Mucosa of gallbladder (tissue), 1 donor: ENCODE measurements around the gene RPN1. TPM values are rescaled to one million over a fixed set of nuclear protein-coding genes. Genes with fewer than 3 reads are reported as not detected.
"Not testable (repeated sequence)": the region's sequence is repeated elsewhere in the genome, so short reads cannot be mapped to it uniquely, and the experiment has no call there.

ENCODE experiments used
- DNase-seq: peaks from one replicate; pipeline ENCODE4 v3.0.0-alpha.2; 2020; ENCODE audit warnings: low spot score
- total RNA-seq: library from RNA; stranded (reverse); gene quantifications from one replicate; pipeline ENCODE4 v1.2.1, GENCODE V29; 2021
- donor health status: DM: no; HTN: no; CAD: no.

RPN1 gene
- 226 TPM for total RNA-seq

DNA sequence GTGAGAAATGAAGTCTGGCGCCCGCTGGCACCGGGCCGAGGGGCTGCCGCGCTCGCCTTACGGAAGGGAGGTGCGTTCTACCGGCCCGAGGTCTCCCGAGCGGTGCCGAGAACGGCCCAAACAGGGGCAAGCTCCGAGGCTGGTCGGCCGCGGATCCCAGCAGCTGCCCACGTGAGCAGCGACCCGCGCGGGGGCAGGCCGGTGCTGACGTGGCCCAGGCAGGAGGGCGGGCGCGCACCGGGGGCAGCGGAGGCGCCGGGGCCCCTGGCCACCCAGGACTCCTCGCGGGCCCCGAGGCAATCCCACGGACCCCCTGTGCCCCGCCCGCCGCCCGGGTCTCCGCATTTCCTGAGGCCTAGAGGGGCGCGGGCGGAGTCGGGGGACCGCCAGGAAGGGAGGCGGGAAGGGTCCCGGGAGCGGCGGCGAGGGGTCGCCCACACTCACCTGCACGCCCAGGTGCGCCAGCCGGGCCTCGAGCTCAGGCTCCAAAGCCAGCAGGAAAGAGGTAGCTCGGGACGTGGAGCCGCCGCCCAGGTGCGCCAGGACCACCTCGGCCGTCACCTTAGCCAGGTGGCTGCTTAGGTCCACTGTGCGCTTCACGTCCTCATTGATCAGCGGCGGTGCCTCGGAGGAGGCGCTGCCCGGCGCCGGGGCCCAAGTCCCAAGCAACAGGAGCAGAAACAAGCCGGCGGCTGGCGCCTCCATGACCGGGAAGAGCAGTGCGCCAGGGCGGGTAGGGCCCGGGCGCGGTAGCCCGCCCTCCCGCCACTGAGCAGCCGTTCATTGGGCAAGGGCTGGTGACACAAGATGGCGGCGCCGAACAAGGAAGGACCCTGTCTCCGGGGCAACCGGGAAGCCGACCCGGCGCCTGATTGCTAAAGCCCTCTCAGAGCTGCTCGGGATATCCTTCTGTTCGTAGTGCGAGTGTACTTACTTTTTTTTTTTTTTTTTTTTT is at the start of gene RPN1:
Gene RPN1 (minus strand): TSS at position 723 of the 955 bp plus-strand sequence. CDS start 18 bp downstream, at position 705.
- DNase-seq: peak; percentile 96

DNA sequence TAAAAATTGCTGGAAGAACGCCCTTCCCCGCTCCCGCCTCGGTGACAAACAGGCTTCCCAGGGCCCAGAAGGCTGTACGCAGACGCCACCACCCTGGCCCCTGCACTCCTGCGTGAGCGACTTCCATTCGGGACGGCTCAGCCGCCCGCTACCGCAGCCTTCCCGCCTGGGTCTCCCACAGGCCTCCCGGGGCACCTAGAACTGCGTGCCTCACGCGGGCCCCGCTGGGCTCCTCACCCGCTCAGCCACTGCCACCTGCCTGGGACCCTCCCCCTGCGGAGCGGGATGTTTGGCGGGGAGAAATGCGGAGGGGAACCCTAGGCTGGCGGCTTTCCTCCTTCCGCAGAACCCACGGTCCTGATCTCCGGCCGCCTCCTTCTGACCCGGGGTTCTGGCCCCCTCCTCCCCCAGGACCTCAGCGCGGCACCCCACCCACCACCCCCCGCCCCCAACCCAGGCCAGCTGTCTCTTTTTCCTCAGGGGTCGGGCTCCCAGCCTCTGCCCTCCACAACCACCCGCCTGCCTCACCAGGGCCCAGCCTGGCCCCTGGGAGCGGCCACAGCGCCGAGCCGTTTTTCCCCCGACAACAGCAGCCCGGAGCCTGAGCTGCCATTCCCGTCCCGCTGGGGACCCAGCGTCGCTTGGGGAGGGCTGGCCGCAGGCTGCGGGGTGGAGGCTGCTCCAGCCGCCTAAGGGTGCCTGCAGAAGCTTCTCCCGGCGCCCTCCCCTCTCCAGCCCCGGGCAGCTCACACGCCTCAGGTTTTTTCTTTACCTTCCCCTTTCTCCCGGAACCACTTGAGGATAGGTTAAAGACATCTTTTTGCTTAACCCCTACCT is 47.8 kb upstream of the RPN1 start:
- DNase-seq: no peak

DNA sequence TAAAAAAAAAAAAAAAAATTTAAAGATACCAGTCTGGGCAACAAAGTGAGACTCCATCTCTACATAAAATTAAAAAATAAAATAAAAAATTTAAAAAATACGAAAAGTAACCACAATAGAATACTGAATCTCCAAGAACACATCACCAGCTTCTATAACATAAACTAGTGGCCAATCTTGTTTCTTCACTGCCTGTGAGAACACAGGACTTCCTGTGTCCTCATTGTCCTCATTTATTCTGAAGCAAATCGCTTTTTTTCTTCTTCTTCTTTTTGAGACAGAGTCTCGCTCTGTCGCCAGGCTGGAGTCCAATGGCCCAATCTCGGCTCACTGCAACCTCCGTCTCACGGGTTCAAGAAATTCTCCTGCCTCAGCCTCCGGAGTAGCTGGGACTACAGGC is 46.7 kb upstream of the RPN1 start:
- DNase-seq: no peak

DNA sequence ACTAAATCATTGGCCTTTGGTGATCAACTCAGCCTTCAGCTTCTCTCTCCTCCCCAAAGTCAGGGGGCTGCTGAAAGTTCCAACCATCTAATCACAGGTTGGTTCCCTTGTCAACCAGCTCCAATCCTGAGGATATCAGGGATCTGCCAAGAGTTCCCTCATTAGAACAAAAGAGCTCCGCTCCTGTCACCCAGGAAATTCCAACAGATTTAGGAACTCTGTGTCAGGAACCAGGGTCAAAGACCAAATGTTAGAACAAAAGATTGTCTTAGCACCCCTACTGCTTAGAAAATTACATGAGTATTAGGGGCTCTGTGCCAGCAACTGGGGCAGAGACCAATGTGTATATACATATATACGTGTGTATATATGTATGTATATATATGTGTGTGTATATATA is 43.1 kb upstream of the RPN1 start:
- no peak for DNase-seq

DNA sequence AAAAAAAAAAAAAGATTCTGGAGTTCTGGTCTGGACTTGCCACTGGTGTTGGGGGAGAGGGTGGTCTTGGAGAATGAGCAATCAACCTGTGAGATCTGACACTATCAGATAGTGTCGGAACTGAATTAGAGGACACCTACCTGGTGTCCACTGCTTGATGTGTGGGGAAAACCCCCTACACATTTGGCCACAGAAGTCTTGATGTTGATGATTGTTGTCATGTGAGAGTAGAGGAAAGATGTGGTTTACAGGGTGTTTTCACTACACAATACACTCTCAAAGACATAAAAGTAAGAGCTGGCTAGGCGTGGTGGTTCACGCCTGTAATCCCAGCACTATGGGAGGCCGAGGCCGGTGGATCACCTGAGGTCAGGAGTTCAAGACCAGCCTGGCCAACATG is 38.4 kb upstream of the RPN1 start:
- no peak for DNase-seq

DNA sequence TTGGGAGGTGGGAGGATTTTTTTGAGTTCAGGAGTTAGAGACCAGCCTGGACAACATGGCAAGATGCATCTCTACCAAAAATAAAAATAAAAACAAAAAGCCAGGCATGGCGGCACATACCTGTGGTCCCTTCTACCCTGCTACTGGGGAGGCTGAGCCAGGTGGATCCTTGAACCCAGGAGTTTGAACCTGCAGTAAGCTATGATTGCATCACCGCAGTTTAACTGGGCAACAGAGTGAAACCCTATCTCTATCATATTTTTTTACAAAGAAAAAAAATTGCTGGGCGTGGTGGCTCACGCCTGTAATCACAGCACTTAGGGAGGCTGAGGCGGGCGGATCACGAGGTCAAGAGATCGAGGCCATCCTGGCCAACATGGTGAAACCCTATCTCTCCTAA is 35.8 kb upstream of the RPN1 start:
- no peak for DNase-seq

DNA sequence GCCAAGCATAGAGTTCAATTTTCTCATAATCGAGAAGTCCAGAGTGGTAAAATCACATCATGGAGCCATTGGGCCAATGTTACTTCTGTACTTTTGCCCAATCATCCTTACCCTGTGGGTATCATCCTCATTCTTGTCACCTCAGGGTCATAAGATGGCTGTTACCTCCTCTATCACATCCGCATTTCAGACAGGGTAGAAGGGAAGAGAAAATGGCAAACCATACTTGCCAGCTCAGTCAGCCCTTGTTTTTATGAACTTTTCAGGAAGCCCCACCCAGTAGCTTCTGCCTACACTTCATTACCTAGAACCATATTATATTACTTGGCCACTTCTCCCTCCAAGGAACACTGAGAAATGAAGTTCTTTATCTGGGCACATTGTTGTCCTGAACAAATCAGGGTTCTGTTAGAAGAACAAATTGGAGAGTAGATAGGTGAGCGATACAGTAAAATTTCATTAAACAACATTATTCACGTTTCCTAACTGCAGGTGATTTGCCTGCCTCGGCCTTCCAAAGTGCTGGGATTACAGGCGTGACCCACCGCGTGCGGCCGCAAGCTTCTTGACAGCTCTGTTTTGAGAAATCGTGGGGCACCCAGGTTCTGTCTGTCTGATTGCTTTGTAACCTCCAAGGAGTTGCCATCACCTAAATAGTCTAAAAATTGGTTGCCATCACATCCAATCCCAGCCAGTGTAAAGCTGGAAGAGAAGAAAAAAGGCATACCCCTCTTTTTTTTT is 34.5 kb upstream of the RPN1 start:
- DNase-seq: no peak

DNA sequence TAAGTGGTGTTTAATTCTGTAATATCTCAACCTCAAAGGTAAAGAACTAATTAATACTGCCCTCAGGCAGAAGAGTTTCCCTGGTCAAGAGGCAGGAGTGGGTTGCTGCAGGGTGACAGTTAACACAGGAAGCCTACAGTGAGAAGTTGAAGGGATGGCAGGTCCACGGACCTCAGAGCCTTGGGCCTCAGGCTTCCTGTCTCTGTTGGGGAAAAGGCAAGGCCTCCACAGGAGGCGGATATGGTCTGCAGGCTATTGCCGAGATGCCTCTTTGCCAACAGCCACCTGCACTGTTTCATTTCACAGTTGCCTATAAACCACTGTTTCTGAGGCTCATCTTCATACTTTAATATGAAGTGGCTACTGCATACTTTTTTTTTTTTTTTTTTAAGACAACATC is 33.3 kb upstream of the RPN1 start:
- no peak for DNase-seq

DNA sequence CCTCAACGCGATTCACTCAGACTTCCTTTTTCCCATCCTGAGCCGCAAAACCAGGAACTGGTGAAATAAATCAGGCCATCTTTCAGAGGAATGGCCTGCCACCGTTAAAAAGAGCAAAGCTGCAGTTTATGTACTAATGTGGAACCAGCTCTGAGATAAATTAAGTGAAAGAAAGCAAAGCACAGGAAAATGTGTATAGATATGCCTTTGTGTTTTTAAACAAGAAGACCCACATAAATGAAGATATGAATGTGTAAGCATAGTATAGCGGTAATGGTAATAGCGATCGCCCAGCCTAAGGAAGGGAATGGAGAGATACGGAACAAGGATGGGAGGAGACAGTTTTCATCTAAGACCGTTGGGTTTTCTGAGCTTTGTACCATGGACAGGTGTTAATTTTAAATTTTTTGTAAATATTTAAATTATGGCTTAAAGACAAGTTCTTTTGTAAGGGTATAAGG is 30.8 kb upstream of the RPN1 start:
- no peak for DNase-seq

DNA sequence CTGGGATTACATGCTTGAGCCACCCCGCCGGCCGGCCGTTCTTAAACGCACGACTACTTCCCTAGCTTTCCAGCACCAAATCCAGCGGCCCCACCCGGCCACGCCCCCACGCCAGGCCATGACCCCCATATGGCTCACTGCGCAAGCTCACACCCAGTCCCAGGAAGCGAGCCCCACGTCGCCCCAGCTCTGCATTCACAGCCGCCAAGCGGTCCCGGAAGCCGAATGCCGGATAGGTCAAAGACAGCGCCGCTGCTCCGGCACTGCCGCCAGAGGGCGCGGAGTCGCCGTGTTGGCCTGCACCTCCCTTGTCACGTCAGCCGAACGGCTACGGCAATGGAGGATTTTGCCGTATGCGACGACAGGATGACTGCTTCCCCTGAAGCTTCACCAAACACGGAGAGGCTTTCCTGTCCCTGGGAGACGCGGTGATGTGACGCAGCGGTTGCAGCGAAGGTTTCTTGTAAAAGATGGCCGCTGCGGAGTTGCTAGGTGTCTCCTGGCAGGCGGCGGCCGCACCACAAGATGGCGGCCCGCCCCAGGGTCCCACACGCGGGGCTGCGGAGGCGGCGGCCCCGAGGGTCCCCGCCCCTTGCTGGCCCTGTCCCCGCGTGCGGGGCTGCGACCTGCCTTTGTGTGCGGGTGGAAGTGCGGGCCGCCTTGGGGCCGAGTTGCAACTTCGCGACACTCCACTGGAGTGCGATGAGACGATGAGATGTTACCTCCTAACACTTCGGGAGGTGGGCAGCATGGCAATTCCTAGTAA is 30.2 kb upstream of the RPN1 start:
- DNase-seq: peak; percentile 98

DNA sequence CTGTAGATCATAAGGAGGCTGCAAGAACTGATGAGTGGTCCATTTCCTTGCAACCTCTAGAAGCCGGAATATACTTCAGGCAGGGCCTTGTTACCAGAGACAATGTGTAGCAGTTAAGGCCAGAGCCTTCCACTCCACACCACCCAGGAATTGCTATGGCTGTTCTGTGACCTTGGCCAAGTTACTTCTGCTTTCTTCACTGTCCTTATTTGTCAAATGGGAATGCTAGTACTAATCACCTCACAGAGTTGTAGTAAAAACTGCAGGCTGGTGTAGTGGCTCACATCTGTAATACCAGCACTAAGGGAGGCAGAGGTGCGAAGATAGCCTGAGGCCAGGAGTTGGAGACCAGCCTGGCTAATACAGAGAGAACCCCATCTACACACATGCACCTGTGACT is 28.7 kb upstream of the RPN1 start:
- no peak for DNase-seq

DNA sequence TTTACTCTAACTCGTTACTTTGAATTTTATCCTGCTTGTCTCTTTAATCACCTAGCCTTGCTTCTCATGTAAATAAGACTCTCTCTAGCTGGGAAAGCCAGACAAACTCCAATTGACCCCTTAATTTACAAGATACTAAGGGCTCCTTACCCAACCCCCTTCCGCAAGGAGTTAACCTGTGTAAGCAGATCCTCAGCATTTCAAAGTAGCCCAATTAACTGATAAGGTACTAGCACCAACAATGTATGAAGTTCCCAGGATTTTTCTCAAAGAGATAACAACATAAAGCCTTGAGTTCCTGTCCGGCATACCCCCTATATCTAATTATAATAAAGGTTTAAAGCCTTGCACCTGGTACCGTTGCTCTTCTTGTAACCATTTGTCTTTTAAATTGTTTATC is 25.2 kb upstream of the RPN1 start:
- DNase-seq: not testable (repeated sequence)

DNA sequence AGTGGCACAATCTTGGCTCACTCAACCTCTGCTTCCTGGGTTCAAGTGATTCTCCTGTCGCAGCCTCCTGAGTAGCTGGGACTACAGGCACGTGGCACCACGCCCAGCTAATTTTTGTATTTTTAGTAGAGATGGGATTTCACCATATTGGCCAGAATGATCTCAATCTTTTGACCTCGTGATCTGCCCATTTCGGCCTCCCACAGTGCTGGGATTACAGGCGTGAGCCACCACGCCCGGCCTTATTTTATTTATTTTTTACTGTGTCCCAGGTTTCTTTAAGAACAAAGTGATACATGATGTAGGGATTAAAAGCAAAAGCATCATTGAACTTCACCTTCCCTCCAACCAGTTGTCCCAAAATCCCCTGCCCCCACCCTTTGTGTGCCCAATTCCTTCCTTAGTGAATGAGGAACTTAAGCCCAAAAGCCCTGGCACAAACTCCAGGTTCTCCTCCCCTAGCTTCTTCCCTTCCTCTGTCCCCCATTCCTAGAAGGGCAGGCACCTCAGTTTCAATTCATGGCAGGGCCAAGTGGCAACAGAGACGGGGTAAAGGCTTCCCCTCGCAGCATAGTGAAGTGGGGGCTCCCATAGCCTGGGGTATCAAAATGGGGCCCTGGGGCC is 23.7 kb upstream of the RPN1 start:
- no peak for DNase-seq

DNA sequence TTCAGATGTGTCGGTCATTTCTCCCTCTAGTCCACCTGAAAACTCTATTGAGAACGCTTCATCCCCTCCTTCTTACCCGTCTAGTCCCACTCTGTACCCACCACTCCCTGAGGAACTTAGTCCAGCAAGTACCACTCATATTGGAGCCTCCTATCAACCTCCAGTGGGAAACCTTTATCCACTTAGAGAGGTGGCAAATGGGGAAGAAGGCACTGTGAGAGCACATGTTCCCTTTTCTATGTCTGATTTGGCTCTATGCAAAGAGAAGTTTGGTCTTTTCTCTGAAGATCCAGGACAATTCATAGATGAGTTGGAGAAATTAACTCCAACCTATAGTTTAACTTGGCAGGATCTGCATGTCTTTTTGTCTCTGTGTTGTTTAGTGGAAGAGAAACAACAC is 17.0 kb upstream of the RPN1 start:
- DNase-seq: no peak

DNA sequence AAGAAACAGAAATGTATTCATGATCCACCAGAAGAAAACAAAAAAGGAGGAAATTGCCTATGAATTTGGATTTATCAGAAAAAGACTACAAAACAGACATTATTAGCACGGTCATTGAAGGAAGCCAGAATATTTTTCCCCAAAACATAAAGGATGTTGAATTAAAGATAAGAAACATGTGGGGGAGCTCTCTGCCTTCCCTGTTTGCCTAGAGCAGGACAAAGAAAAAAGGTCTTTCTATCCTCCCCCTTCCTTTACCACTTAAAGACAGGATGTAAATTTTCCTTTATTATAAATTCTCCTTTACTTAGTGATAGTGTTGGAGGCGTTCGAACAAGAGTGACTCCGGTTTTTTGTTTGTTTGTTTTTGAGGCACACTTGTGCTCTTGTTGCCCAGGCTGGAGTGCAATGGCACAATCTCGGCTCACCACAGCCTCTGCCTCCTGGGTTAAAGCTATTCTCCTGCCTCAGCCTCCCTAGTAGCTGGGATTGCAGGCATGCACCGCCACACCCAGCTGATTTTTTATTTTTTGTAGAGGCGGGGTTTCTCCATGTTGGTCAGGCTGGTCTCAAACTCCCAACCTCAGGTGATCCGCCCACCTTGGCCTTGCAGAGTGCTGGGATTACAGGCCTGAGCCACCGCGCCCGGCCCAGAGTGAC is 14.9 kb upstream of the RPN1 start:
- DNase-seq: no peak

DNA sequence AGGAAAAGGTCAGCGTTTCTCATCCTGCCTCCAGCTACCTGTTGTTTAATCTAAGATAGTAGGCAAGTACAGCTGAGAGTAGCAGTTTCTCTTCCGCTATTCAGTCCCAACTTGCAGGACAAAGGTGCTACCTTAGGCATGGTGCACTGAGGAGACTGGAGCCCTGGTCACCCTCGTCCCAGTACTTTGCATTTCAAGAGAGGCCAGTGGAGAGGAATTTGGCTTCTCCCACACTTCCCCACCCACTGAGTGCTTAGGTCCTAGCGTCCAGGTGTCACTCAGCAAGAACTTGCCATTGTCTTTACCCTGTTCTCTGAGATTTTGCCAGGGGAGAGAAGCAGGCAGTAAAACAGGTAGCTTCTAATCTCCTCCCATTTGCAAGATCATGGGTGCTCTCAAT is 12.5 kb upstream of the RPN1 start:
- DNase-seq: no peak

DNA sequence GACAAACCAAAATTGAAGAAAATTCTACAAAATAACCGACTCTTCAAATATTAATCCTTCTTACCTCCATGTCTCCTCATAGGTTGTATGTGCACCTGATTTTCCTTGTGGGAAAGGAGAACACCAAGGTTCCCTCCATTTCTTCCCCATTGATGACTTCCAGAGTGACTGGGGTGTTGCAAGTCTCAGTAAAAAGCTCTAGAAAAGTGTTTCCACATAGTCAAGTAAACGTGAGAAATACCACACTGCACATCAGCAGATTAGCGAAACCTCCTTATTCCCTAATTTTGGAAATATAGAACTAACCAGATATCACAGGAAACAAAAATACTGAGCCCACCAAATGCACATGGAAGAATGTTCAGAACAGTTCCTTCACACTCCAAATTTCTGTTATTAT is 4.9 kb upstream of the RPN1 start:
- DNase-seq: no peak

DNA sequence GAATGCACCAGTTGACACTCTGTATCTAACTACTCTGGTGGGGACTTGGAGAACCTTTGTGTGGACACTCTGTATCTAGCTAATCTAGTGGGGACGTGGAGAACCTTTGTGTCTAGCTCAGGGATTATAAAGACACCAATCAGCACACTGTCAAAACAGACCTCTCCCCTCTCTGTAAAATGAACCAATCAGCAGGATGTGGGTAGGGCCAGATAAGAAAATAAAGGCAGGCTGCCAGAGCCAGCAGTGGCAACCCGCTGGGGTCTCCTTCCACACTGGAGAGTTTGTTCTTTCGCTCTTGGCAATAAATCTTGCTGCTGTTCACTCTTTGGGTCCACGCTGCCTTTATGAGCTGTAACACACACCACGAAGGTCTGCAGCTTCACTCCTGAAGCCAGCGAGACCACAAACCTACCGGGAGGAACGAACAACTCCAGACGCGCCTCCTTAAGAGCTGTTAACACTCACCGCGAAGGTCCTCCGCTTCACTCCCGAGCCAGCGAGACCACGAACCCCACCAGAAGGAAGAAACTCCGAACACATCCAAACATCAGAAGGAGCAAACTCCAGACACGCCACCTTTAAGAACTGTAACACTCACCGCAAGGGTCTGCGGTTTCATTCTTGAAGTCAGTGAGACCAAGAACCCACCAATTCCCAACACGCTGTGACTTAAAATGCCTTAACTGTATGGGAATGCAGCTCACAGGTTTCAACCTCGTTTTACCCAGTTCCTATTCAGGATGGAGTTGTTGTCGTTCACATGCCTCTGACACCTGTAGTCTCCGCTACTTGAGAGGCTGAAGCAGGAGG is 3.6 kb upstream of the RPN1 start:
- not testable (repeated sequence) for DNase-seq

DNA sequence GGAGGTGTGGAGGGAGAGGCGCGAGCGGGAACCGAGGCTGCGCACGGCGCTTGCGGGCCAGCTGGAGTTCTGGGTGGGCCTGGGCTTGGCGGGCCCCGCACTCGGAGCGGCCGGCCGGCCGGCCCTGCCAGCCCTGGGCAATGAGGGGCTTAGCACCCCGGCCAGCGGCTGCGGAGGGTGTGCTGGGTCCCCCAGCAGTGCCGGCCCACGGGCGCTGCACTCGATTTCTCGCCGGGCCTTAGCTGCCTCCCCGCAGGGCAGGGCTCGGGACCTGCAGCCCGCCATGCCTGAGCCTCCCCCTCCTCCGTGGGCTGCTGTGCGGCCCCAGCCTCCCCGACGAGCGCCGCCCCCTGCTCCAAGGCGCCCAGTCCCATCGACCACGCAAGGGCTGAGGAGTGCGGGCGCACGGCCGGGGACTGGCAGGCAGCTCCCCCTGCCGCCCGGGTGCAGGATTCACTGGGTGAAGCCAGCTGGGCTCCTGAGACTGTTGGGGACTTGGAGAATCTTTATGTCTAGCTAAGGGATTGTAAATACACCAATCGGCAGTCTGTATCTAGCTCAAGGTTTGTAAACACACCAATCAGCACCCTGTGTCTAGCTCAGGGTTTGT is 2.9 kb upstream of the RPN1 start:
- not testable (repeated sequence) for DNase-seq
